ENCODE results near the gene MYO19.

DNA sequence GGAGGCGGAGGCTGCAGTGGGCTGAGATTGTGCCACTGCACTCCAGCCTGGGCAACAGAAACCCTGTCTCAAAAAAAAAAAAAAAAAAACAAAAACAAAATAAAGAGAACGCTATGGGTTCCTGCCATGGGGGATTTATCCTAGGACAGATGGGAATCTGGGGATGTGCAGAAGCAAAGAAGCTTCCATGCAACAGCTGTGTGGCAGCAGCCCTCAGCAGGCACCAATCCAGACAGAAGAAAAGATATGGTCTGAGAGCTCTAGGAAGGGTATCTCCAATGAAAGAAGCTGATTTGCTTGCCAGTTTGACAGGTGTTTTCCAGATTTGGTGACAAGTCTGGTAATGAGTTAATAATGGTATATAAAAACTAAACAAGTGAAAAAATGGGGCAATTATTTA lies 11.6 kb downstream of the MYO19 start:
- TF ChIP-seq POLR2AphosphoS5 (IDR thresholded peaks at IDR 0.05; ENCODE audit: low read depth, low read length) (no peak), REST (IDR thresholded peaks at IDR 0.05; ENCODE audit: insufficient read depth in 1 of 2, low read depth in 2 of 2, low read length in 2 of 2) (no peak), TAF1 (IDR thresholded peaks at IDR 0.05; ENCODE audit: borderline replicate concordance, insufficient read depth, low read length) (no peak), SIN3A (IDR thresholded peaks at IDR 0.05; ENCODE audit: borderline replicate concordance, insufficient read depth, low read length) (no peak)

All from PFSK-1 (cell line).